OCI-LY3 (cell line): ENCODE measurements around the gene CTPS1.

Experiments used
- EZH2phosphoT487 ChIP-seq: fragments of 200-600 bp; shearing (Covaris generic); IDR thresholded peaks from 2 replicates; pipeline ENCODE4 v1.6.1; 2018; ENCODE audit warnings: antibody characterized with exemption, mixed run types, low read depth
- TF ChIP-seq, protein P1 (sequence below): fragments of 200-600, 300-600 bp; sonication (generic); IDR thresholded peaks from 2 replicates; pipeline ENCODE4 v1.5.1; 2014; ENCODE audit warnings: antibody characterized with exemption, low read length, low read depth

DNA sequence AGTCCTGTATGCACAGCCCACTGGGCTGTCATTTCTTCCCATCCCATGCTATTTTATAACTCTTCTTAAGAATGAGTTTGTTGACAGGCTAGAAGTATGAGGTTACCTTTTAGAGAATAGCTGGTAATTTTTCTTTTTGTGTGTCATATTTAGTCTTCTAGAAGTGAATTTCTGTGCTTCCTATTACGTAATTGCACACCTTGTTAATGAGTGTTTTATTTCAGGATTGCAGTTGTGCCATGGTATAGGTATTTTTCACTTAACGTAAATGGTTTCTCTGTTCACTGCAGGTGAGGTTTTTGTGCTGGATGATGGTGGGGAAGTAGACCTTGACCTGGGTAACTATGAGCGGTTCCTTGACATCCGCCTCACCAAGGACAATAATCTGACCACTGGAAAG, 5.0 kb downstream of the CTPS1 start:
- TF ChIP-seq, protein P1, sequence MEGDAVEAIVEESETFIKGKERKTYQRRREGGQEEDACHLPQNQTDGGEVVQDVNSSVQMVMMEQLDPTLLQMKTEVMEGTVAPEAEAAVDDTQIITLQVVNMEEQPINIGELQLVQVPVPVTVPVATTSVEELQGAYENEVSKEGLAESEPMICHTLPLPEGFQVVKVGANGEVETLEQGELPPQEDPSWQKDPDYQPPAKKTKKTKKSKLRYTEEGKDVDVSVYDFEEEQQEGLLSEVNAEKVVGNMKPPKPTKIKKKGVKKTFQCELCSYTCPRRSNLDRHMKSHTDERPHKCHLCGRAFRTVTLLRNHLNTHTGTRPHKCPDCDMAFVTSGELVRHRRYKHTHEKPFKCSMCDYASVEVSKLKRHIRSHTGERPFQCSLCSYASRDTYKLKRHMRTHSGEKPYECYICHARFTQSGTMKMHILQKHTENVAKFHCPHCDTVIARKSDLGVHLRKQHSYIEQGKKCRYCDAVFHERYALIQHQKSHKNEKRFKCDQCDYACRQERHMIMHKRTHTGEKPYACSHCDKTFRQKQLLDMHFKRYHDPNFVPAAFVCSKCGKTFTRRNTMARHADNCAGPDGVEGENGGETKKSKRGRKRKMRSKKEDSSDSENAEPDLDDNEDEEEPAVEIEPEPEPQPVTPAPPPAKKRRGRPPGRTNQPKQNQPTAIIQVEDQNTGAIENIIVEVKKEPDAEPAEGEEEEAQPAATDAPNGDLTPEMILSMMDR = no peak
- no peak for TF ChIP-seq EZH2phosphoT487
